Fibroblast of lung (primary cell): ENCODE results near the gene CD226. TPM values are rescaled to one million over a fixed set of nuclear protein-coding genes. Genes with fewer than 3 reads are reported as not detected.

Experiments
- DNase-seq, 2 donors: peaks; one replicate each; pipeline versions ENCODE4 v3.0.0 to v3.0.0-alpha.2; 2010; ENCODE audit warnings: low read depth in 2 of 2
- H2AFZ ChIP-seq: 2 replicates; pipeline ENCODE4 v1.5.1; 2012; ENCODE audit warnings: low read length, control low read depth, inconsistent platforms
- H3K27ac ChIP-seq: 2 replicates; pipeline ENCODE4 v1.5.1; 2011; ENCODE audit warnings: low read length, control low read depth; ENCODE audit not compliant: insufficient read depth
- H3K27me3 ChIP-seq: 2 replicates; pipeline ENCODE4 v1.5.1; 2011; ENCODE audit warnings: mild to moderate bottlenecking, low read length; ENCODE audit not compliant: control insufficient read depth, insufficient read depth
- H3K36me3 ChIP-seq: 2 replicates; pipeline ENCODE4 v1.5.1; 2011; ENCODE audit warnings: low read length; ENCODE audit not compliant: control insufficient read depth, insufficient read depth
- H3K4me1 ChIP-seq: 2 replicates; pipeline ENCODE4 v1.5.1; 2011; ENCODE audit warnings: low read length; ENCODE audit not compliant: control insufficient read depth, insufficient read depth; ENCODE audit errors: extremely low read depth
- H3K4me2 ChIP-seq: 2 replicates; pipeline ENCODE4 v1.5.1; 2011; ENCODE audit warnings: low read length, control low read depth; ENCODE audit not compliant: insufficient read depth; ENCODE audit errors: extremely low read depth
- H3K4me3 ChIP-seq, 4 experiments: fragments of 200-600 bp in 1 of 4; sonication (generic) in 1 of 4; replicated peaks in 1 of 4; 2 replicates each; pipeline ENCODE4 v1.5.1; 2011 to 2016; ENCODE audit warnings: low read length in 4 of 4, low read depth in 3 of 4, mild to moderate bottlenecking in 3 of 4, control low read depth in 2 of 4, inconsistent platforms in 1 of 4, mixed read lengths in 1 of 4; ENCODE audit not compliant: insufficient read depth in 1 of 4; ENCODE audit errors: control extremely low read depth in 1 of 4
- H3K79me2 ChIP-seq: 2 replicates; pipeline ENCODE4 v1.5.1; 2012; ENCODE audit warnings: mild to moderate bottlenecking, low read length, inconsistent platforms; ENCODE audit not compliant: control insufficient read depth, insufficient read depth
- H3K9ac ChIP-seq: 2 replicates; pipeline ENCODE4 v1.5.1; 2011; ENCODE audit warnings: mild to moderate bottlenecking, low read length, control low read depth; ENCODE audit not compliant: insufficient read depth
- H3K9me3 ChIP-seq: 2 replicates; pipeline ENCODE4 v1.5.1; 2012; ENCODE audit warnings: low read depth, low read length; ENCODE audit not compliant: control insufficient read depth, insufficient read depth
- H4K20me1 ChIP-seq: 2 replicates; pipeline ENCODE4 v1.5.1; 2011; ENCODE audit warnings: low read length; ENCODE audit not compliant: control insufficient read depth, insufficient read depth; ENCODE audit errors: extremely low read depth
- CTCF ChIP-seq, 2 donors: IDR thresholded peaks in 1 of 2; conservative IDR thresholded peaks in 1 of 2; 1 replicate in 1 of 2; 2 replicates in 1 of 2; pipeline ENCODE4 v1.5.1; 2011 to 2012; ENCODE audit warnings: low read length in 2 of 2, control low read depth in 1 of 2, inconsistent platforms in 1 of 2, low read depth in 1 of 2, mild to moderate bottlenecking in 1 of 2
- EZH2 ChIP-seq: IDR thresholded peaks from 2 replicates; pipeline ENCODE4 v1.5.1; 2012; ENCODE audit warnings: low read length, control low read depth, mild to moderate bottlenecking; ENCODE audit errors: missing control alignments
- polyA plus RNA-seq, 2 donors: library from polyadenylated mRNA; depleted of rRNA in 1 of 2; stranded (reverse) in 1 of 2; unstranded in 1 of 2; fragments of >200 nt; gene quantifications; 2 replicates each; pipeline ENCODE4 v1.2.1, GENCODE V29; 2011 to 2012; ENCODE audit warnings: missing spikeins in 1 of 2
- total RNA-seq: library from RNA; depleted of rRNA; stranded (reverse); fragments of >200 nt; gene quantifications from 2 replicates; pipeline ENCODE4 v1.2.1, GENCODE V29; 2014

CD226 gene
- total and polyA plus RNA-seq, 2 donors (not counting 1 experiment from before 2014, with no cell fraction given) = 0.33 to 0.42 TPM

GRCh38 chr18:69936191-69936558 lies 11.5 kb downstream of the CD226 start:
- H3K9ac ChIP-seq = no peak overlapping the region
- H4K20me1 ChIP-seq = no peaks in the 10 kb centered on the region
- peak in 1 of 2 donors; percentile 8 for DNase-seq
- no peak overlapping the region for H3K4me2 ChIP-seq
- no peaks in the 10 kb centered on the region for H3K79me2 ChIP-seq
- H2AFZ ChIP-seq = no peak overlapping the region
- TF ChIP-seq CTCF (conservative IDR thresholded peaks at IDR 0.05 in 1 of 2, IDR thresholded peaks at IDR 0.05 in 1 of 2; ENCODE audit: low read depth in 1 of 2, low read length in 2 of 2) (no peak), EZH2 (no peak)
- H3K27me3 ChIP-seq = no peaks in the 10 kb centered on the region
- H3K27ac ChIP-seq = no peak overlapping the region
- no peaks in the 10 kb centered on the region for H3K9me3 ChIP-seq
- no peaks in the 10 kb centered on the region for H3K36me3 ChIP-seq
- no peaks in the 10 kb centered on the region for H3K4me1 ChIP-seq
- H3K4me3 ChIP-seq = no peak overlapping the region

GRCh38 chr18:69935319-69936190 lies 12.1 kb downstream of the CD226 start:
- H2AFZ ChIP-seq = no peak overlapping the region
- H3K9me3 ChIP-seq = no peaks in the 10 kb centered on the region
- H3K27me3 ChIP-seq = no peaks in the 10 kb centered on the region
- no peaks in the 10 kb centered on the region for H4K20me1 ChIP-seq
- no peak overlapping the region for H3K4me2 ChIP-seq
- no peaks in the 10 kb centered on the region for H3K36me3 ChIP-seq
- H3K9ac ChIP-seq = no peak overlapping the region
- TF ChIP-seq EZH2 (no peak), CTCF (conservative IDR thresholded peaks at IDR 0.05 in 1 of 2, IDR thresholded peaks at IDR 0.05 in 1 of 2; ENCODE audit: low read depth in 1 of 2, low read length in 2 of 2) (no peak)
- no peaks in the 10 kb centered on the region for H3K79me2 ChIP-seq
- no peak overlapping the region for H3K4me3 ChIP-seq
- DNase-seq = peak in 1 of 2 donors; percentile 56
- no peaks in the 10 kb centered on the region for H3K4me1 ChIP-seq
- H3K27ac ChIP-seq = no peak overlapping the region

GRCh38 chr18:69934601-69935265 lies 12.9 kb downstream of the CD226 start:
- H3K4me2 ChIP-seq = no peak overlapping the region
- H3K9ac ChIP-seq = no peak overlapping the region
- no peak overlapping the region for H3K4me3 ChIP-seq
- H3K9me3 ChIP-seq = no peaks in the 10 kb centered on the region
- no peaks in the 10 kb centered on the region for H3K4me1 ChIP-seq
- H3K27me3 ChIP-seq = no peaks in the 10 kb centered on the region
- H4K20me1 ChIP-seq = no peaks in the 10 kb centered on the region
- H3K79me2 ChIP-seq = no peaks in the 10 kb centered on the region
- TF ChIP-seq EZH2 (no peak), CTCF (conservative IDR thresholded peaks at IDR 0.05 in 1 of 2, IDR thresholded peaks at IDR 0.05 in 1 of 2; ENCODE audit: low read depth in 1 of 2, low read length in 2 of 2) (no peak)
- no peak overlapping the region for H2AFZ ChIP-seq
- no peak for DNase-seq
- no peak overlapping the region for H3K27ac ChIP-seq
- H3K36me3 ChIP-seq = no peaks in the 10 kb centered on the region
